HG02642 (cell line): ENCODE data around the gene ANAPC5.
"Not testable (repeated sequence)": the region's sequence is repeated elsewhere in the genome, so short reads cannot be mapped to it uniquely, and the experiment has no call there.

ENCODE experiments used
- ATAC-seq: cut with Tn5 transposase; IDR thresholded peaks from one replicate; pipeline ENCODE4 v1.9.1; 2021; ENCODE audit warnings: mild to moderate bottlenecking; ENCODE audit not compliant: unreplicated experiment, poor library complexity

Gene ANAPC5, protein sequence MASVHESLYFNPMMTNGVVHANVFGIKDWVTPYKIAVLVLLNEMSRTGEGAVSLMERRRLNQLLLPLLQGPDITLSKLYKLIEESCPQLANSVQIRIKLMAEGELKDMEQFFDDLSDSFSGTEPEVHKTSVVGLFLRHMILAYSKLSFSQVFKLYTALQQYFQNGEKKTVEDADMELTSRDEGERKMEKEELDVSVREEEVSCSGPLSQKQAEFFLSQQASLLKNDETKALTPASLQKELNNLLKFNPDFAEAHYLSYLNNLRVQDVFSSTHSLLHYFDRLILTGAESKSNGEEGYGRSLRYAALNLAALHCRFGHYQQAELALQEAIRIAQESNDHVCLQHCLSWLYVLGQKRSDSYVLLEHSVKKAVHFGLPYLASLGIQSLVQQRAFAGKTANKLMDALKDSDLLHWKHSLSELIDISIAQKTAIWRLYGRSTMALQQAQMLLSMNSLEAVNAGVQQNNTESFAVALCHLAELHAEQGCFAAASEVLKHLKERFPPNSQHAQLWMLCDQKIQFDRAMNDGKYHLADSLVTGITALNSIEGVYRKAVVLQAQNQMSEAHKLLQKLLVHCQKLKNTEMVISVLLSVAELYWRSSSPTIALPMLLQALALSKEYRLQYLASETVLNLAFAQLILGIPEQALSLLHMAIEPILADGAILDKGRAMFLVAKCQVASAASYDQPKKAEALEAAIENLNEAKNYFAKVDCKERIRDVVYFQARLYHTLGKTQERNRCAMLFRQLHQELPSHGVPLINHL

GRCh38 chr12:121351820-121352681 lies at the start of gene ANAPC5:
TSS of gene ANAPC5 (minus strand) at chr12:121352411. CDS start at chr12:121352340, 71 bp downstream.
- peak; percentile 98 for ATAC-seq

DNA sequence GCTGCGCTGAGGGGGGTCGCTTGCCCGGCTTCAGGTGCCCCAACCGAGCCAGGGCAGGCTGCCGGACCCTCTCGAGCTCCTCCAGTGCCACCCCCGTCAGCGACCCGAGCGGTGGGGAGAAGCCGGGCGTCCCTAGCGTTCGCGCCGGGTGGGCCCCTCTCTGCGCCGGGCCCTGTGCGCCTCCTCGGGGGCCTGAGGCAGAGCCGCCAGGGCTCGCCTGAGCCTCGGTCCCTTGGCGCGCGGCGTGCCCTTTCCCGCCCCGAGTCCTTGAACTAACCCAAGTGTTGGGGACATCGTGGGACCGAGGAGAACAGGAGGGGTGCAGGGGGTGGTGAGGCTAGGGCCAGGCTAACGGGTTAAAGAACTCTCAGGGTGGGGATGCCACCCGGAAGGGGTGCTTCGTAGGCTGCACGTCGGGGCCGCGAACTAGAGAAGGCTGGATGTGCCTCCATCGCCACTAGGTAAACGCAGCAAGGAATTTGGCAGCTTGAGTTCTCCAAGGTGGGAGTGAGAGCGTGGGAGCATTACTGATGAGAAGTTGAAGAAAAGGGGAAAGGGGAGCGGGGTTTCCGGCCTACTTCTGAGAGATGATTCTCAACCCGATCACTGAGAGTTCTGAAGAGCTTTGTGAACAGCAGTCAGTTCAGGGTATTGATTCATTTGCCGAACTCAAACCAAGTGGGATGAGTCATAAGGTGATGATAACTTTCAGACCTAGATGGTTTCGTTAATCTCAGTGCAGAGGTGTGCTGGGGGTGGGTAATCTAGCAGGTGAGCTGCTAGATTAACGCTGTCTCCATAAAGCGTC lies 48.3 kb upstream of the ANAPC5 start:
- ATAC-seq: peak; percentile 30

GRCh38 chr12:121399391-121400331 lies 47.5 kb upstream of the ANAPC5 start, which contains the start of gene RNF34:
TSS of gene RNF34 (plus strand) at chr12:121400118. CDS start at chr12:121400213, 95 bp downstream.
- peak; percentile 96 for ATAC-seq

- no peak for ATAC-seq
Observed at GRCh38 chr12:121398355-121398754, 46.1 kb upstream of the ANAPC5 start.

- no peak for ATAC-seq
Observed at GRCh38 chr12:121397521-121397920, 45.3 kb upstream of the ANAPC5 start.

DNA sequence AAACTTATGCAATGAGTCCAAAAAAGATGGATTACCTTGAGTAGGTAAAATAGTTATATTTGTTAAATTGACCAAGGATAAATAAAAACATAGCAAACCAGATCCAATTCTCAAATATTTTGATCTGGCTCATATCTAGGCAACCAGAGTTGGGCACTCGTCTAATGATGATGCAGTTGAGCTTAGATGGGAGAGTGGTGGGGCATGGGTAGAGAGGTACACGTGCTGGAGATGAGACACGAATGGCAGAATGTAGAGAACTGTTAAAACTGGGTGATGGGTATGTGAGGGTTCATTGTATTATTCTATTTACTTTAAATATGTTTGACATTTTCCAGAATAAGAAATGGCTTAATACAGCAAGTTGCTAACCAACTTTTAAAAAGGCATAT lies 40.1 kb upstream of the ANAPC5 start:
- ATAC-seq: no peak

DNA sequence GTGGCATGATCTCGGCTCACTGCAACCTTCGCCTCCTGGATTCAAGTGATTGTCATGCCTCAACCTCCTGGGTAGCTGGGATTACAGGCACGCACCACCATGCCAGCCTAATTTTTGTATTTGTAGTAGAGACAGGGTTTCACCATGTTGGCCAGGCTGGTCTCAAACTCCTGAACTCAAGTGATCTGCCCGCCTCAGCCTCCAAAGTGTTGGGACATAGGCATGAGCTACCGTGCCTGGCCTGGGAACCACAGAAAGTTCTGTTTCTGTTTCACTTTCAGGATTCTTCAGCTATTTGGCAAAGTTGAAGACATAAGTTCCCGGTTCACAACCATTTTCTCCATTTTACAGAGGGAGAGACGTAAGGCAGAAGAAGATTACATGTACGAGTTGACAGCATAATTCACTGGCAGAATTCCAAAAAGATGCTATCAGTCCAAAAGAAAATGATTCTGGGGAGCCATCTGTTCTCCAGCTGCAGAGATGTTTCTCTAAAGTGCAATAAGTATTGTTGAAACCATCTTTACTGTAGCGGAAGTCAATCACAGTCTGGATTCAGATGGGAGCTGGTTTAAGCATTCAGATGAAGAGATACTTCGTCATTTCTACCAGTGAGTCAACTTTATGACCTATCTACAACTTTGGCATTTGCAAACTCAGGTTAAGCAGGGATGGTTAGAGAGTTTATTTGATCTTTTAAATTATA lies 39.6 kb upstream of the ANAPC5 start:
- ATAC-seq: no peak

DNA sequence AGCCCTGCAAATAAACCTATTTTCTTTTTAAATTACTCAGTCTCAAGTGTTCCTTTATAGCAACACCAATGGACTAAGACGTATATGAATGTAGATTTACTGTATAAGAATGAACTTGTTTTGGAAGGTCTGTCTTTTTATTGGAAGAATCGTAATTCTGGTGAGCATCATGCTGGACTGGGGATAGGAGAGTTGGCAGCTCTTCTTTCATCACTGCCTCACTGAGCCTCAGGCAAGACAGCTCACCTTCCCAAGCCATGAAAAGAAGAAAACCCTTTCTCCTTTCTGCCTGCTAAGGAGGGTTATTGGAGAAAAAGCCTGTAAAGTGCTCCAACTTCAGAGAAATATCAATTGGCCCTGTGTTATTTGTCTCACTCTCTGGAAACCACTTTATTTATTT lies 38.6 kb upstream of the ANAPC5 start:
- ATAC-seq: no peak

- no peak for ATAC-seq
Observed at GRCh38 chr12:121388421-121388981, 36.3 kb upstream of the ANAPC5 start.

DNA sequence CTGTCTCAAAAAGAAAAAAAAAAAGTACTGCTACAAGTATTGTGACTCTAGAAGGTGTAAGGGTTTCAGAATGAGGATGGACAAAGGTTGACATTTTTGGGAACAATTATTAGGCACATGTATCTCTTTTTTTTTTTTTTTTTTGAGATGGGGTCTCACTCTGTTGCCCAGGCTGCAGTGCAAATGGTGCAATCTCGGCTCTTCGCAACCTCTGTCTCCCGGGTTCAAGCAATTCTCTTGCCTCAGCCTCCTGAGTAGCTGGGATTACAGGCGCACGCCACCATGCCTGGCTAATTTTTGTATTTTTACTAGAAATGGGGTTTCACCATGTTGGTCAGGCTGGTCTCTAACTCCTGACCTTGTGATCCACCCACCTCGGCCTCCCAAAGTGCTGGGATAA lies 32.7 kb upstream of the ANAPC5 start:
- ATAC-seq: not testable (repeated sequence)

- no peak for ATAC-seq
Observed at GRCh38 chr12:121383601-121384021, 31.4 kb upstream of the ANAPC5 start.

- ATAC-seq: no peak
Observed at GRCh38 chr12:121379945-121380344, 27.7 kb upstream of the ANAPC5 start.

GRCh38 chr12:121378736-121379135 lies 26.5 kb upstream of the ANAPC5 start:
- no peak for ATAC-seq

GRCh38 chr12:121376754-121377697 lies 24.8 kb upstream of the ANAPC5 start:
- no peak for ATAC-seq

DNA sequence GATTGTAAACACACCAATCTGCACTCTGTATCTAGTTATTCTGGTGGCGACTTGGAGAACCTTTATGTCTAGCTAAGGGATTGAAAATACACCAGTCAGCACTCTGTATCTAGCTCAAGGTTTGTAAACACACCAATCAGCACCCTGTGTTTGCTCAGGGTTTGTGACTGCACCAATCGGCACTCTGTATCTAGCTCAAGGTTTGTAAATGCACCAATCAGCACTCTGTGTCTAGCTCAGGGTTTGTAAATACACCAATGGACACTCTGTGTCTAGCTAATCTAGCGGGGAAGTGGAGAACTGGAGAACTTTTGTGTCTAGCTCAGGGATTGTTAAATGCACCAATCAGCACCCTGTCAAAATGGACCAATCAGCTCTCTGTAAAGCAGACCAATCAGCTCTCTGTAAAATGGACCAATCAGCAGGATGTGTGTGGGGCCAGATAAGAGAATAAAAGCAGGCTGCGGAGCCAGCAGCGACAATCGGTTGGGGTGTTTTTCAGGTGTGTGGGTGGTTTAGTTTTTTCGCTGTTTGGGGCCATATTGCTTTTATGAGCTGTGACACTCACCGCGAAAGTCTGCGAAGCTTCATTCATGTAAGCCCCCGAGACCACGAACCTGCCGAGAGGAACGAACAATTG lies 22.9 kb upstream of the ANAPC5 start:
- ATAC-seq: not testable (repeated sequence)

DNA sequence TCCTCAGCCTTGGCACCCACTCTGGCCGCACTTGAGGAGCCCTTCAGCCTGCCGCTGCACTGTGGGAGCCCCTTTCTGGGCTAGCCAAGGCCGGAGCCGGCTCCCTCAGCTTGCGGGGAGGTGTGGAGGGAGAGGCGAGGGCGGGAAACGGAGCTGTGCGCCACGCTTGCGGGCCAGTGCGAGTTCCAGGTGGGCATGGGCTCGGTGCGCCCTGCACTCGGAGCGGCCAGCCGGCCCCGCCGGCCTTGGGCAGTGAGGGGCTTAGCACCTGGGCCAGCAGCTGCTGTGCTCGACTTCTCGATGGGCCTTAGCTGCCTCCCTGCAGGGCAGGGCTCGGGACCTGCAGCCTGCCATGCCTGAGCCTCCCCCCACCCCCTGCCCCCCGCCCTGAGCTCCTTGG lies 22.1 kb upstream of the ANAPC5 start:
- not testable (repeated sequence) for ATAC-seq
